GM18873 (cell line): Measurements from ENCODE around the gene NKX6-1.

Source experiments
- ATAC-seq: cut with Tn5 transposase; IDR thresholded peaks from one replicate; pipeline ENCODE4 v1.9.1; 2021; ENCODE audit warnings: mild to moderate bottlenecking, moderate library complexity, moderate number of reproducible peaks; ENCODE audit not compliant: unreplicated experiment, low FRiP score

Gene NKX6-1

GRCh38 chr4:84481077-84481859 lies 17.8 kb downstream of the NKX6-1 start:
- ATAC-seq = no peak

GRCh38 chr4:84480082-84480481 lies 19.0 kb downstream of the NKX6-1 start:
- ATAC-seq = no peak

- no peak for ATAC-seq
These were observed 19.4 kb downstream of the NKX6-1 start for GRCh38 chr4:84479663-84480062.

GRCh38 chr4:84477738-84478137 lies 21.4 kb downstream of the NKX6-1 start:
- ATAC-seq = no peak

- no peak for ATAC-seq
These were observed 25.0 kb downstream of the NKX6-1 start for GRCh38 chr4:84474107-84474506.

- ATAC-seq = no peak
These were observed 26.9 kb downstream of the NKX6-1 start for GRCh38 chr4:84472154-84472553.

GRCh38 chr4:84470204-84470785 lies 28.8 kb downstream of the NKX6-1 start:
- ATAC-seq = no peak

- ATAC-seq = no peak
These were observed 31.5 kb downstream of the NKX6-1 start for GRCh38 chr4:84467601-84468000.

GRCh38 chr4:84459783-84460182 lies 39.3 kb downstream of the NKX6-1 start:
- no peak for ATAC-seq

- no peak for ATAC-seq
These were observed 42.9 kb downstream of the NKX6-1 start for GRCh38 chr4:84456157-84456556.

GRCh38 chr4:84455697-84456096 lies 43.4 kb downstream of the NKX6-1 start:
- no peak for ATAC-seq

GRCh38 chr4:84451546-84451945 lies 47.5 kb downstream of the NKX6-1 start:
- no peak for ATAC-seq

GRCh38 chr4:84443523-84443922 lies 55.6 kb downstream of the NKX6-1 start:
- ATAC-seq = no peak

- no peak for ATAC-seq
These were observed 56.3 kb downstream of the NKX6-1 start for GRCh38 chr4:84442778-84443177.
